ENCODE results near the gene KRT20.

- TF ChIP-seq CTCF (conservative IDR thresholded peaks at IDR 0.05) (no peak), EZH2 (IDR thresholded peaks at IDR 0.05; ENCODE audit: low read depth) (no peak)
Measured at GRCh38 chr17:40883031-40883430, 2.0 kb downstream of the KRT20 start.

Measured in PC-9 (cell line).